Gastroesophageal sphincter (tissue), 3 donors: Measurements from ENCODE around the gene RHOG.
"Not testable (repeated sequence)": the region's sequence is repeated elsewhere in the genome, so short reads cannot be mapped to it uniquely, and the experiment has no call there.

Experiments used
- CTCF ChIP-seq, 4 experiments: fragments of 200-600 bp in 2 of 4; fragments of 450-650 bp in 2 of 4; sonication (generic) in 1 of 4; IDR thresholded peaks; one replicate each; pipeline ENCODE4 v1.5.1; 2017 to 2019; ENCODE audit warnings: antibody characterized with exemption in 4 of 4, mild to moderate bottlenecking in 2 of 4, moderate library complexity in 2 of 4
- EP300 ChIP-seq: sonication (generic); formaldehyde crosslinking; IDR thresholded peaks from one replicate; pipeline ENCODE4 v1.6.1; 2017; ENCODE audit warnings: antibody characterized with exemption, mild to moderate bottlenecking
- POLR2A ChIP-seq, 2 donors: fragments of 450-650 bp; IDR thresholded peaks; one replicate each; pipeline ENCODE4 v1.6.1; 2017; ENCODE audit warnings: antibody characterized with exemption in 2 of 2, mild to moderate bottlenecking in 2 of 2, moderate library complexity in 1 of 2

- not testable (repeated sequence) for TF ChIP-seq EP300; CTCF (IDR thresholded peaks at IDR 0.05); POLR2A (IDR thresholded peaks at IDR 0.05)
These were observed 46.4 kb downstream of the RHOG start for GRCh38 chr11:3794387-3794786.
